ENCODE data around the gene ZNF770. TPM values are rescaled to one million over a fixed set of nuclear protein-coding genes. Genes with fewer than 3 reads are reported as not detected.
A peak's percentile ranks its signal among the peaks of the same experiment; 100 is the strongest.

ZNF770 gene
- total and polyA plus RNA-seq, 9 of the 15 experiments (the other 6 are each of a cell fraction or from before 2014, with no cell fraction given), result 3.4 to 50.8 (median 40.3) TPM

DNA sequence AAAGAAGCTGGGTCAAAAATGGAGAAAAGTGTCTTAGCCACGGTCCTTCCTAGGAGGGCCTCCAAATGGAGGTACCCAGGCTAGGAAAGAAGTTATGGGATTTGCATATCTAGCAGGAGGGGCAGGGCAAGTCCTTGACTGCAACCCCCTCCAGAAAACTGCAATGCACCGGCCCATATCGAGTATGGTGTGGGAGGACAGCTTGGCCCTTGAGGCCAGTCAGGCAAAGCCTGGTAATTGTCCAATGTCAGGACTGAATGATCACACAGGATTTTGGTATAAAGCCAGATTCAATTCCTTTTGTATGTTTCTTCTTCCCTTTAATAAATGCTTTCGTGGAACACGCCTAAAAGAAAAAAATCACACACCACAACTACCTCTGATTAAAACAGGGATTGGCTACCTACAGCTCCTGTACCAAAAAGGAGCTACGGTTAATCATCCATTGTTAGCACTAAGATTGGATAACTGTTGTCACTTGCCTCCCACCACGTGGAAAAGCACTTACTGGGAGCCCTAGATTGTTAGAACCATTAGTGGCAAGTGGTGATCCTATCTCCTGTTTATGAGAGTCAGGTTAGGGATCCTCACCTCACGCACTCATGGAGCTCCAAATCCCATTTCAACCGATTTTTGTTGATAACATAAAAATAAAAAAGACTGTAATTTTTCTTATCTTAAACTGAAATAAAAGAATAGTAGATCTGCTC is 1.2 kb downstream of the ZNF770 start:
- in situ Hi-C loops (cut with MboI) (no loop called here), intact Hi-C loops (cut with micrococcal nuclease) (loop anchor here (5.0 to 10.0 kb wide), 3 partner anchors 78 to 560 kb away; partner anchors contain the start of gene DPH6)
- H3K79me2 ChIP-seq (ENCODE audit: control insufficient read depth, insufficient read depth, low read length), result peaks cover 57% of the 10 kb centered on the region
- FAIRE-seq (peak; percentile 69), DNase-seq (ENCODE audit: extremely low read depth in 1 of 4, low spot score in 3 of 4) (peak; percentile 34 to 63 (median 48)), ATAC-seq (peak; percentile 64)
- ChIA-PET CTCF (ENCODE audit: low intra/inter-chr PET ratio) (no interaction called here), POLR2A (interaction anchor here (0.7 to 2.3 kb wide), 8 partner anchors 10 to 52 kb away, joined by 3 to 16 read pairs (median 4); partner anchors contain the start of gene AQR)
- peaks cover 50% of the 10 kb centered on the region for H3K36me3 ChIP-seq (ENCODE audit: control insufficient read depth, insufficient read depth, low read length)
- BruUV-seq (replicated peaks), result TSS peak; percentile 46
- peak overlapping the region; percentile 75 to 96; a peak in 3 of 4 replicates for H3K9ac ChIP-seq (ENCODE audit: insufficient read depth in 1 of 2, low read depth in 2 of 2, low read length in 2 of 2)
- H3K9me1 ChIP-seq (ENCODE audit: control insufficient read depth, insufficient read depth, low read length), result no peaks in the 10 kb centered on the region
- H3K4me2 ChIP-seq (ENCODE audit: insufficient read depth, low read length), result peak overlapping the region; percentile 90
- H3K27ac ChIP-seq (ENCODE audit: extremely low read depth, low read depth, low read length), result peak overlapping the region; percentile 95
- peaks cover 9% of the 10 kb centered on the region; the same call in 1 of the 2 replicates for H4K20me1 ChIP-seq (replicated peaks; ENCODE audit: control insufficient read depth, insufficient read depth, low read length)
- H2AFZ ChIP-seq (ENCODE audit: low read depth, low read length), result no peak overlapping the region
- H3K27me3 ChIP-seq (ENCODE audit: control insufficient read depth in 2 of 2, insufficient read depth in 2 of 2, low read length in 2 of 2), result no peaks in the 10 kb centered on the region
- H3K4me1 ChIP-seq (replicated peaks in 1 of 2; ENCODE audit: control insufficient read depth in 2 of 2, insufficient read depth in 2 of 2, low read length in 2 of 2), result peaks cover 0 to 6% of the 10 kb centered on the region in 2 experiments; a peak in 4 of 5 replicates
- peak overlapping the region; percentile 77 for H3K4me3 ChIP-seq
- no peaks in the 10 kb centered on the region for H3K9me3 ChIP-seq (replicated peaks; ENCODE audit: control insufficient read depth, insufficient read depth, low read depth, low read length)
- WGBS (ENCODE audit: insufficient coverage, low coverage, missing lambda C conversion rate), result under 1% methylated on average over 9 of the region's 9 CpGs
- TF ChIP-seq, protein P1, sequence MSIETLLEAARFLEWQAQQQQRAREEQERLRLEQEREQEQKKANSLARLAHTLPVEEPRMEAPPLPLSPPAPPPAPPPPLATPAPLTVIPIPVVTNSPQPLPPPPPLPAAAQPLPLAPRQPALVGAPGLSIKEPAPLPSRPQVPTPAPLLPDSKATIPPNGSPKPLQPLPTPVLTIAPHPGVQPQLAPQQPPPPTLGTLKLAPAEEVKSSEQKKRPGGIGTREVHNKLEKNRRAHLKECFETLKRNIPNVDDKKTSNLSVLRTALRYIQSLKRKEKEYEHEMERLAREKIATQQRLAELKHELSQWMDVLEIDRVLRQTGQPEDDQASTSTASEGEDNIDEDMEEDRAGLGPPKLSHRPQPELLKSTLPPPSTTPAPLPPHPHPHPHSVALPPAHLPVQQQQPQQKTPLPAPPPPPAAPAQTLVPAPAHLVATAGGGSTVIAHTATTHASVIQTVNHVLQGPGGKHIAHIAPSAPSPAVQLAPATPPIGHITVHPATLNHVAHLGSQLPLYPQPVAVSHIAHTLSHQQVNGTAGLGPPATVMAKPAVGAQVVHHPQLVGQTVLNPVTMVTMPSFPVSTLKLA (conservative IDR thresholded peaks at IDR 0.05), result peak; percentile 87 to 91
- TF ChIP-seq, protein P2, sequence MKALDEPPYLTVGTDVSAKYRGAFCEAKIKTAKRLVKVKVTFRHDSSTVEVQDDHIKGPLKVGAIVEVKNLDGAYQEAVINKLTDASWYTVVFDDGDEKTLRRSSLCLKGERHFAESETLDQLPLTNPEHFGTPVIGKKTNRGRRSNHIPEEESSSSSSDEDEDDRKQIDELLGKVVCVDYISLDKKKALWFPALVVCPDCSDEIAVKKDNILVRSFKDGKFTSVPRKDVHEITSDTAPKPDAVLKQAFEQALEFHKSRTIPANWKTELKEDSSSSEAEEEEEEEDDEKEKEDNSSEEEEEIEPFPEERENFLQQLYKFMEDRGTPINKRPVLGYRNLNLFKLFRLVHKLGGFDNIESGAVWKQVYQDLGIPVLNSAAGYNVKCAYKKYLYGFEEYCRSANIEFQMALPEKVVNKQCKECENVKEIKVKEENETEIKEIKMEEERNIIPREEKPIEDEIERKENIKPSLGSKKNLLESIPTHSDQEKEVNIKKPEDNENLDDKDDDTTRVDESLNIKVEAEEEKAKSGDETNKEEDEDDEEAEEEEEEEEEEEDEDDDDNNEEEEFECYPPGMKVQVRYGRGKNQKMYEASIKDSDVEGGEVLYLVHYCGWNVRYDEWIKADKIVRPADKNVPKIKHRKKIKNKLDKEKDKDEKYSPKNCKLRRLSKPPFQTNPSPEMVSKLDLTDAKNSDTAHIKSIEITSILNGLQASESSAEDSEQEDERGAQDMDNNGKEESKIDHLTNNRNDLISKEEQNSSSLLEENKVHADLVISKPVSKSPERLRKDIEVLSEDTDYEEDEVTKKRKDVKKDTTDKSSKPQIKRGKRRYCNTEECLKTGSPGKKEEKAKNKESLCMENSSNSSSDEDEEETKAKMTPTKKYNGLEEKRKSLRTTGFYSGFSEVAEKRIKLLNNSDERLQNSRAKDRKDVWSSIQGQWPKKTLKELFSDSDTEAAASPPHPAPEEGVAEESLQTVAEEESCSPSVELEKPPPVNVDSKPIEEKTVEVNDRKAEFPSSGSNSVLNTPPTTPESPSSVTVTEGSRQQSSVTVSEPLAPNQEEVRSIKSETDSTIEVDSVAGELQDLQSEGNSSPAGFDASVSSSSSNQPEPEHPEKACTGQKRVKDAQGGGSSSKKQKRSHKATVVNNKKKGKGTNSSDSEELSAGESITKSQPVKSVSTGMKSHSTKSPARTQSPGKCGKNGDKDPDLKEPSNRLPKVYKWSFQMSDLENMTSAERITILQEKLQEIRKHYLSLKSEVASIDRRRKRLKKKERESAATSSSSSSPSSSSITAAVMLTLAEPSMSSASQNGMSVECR (CRISPR knock-in tag; IDR thresholded peaks at IDR 0.05), result 0 out of 2 replicates have a peak, but pooled peaks have one; percentile 31
- TF ChIP-seq MCM3 (IDR thresholded peaks at IDR 0.05) (no peak), KDM1A (IDR thresholded peaks at IDR 0.05) (0 out of 4 replicates have a peak, but pooled peaks of 1 of the 2 experiments have one; percentile 44), L3MBTL2 (IDR thresholded peaks at IDR 0.05) (peak; percentile 48), FOXK2 (conservative IDR thresholded peaks at IDR 0.05 in 1 of 2, IDR thresholded peaks at IDR 0.05 in 1 of 2; ENCODE audit: low read depth in 2 of 2) (0 out of 4 replicates have a peak, but pooled peaks of 1 of the 2 experiments have one; percentile 39), SIN3A (IDR thresholded peaks at IDR 0.05; ENCODE audit: borderline replicate concordance in 2 of 2, control insufficient read depth in 1 of 2, low read depth in 2 of 2, low read length in 2 of 2) (peak in 1 of 2 experiments; percentile 64; a peak in 1 of 4 replicates), ZBED1 (IDR thresholded peaks at IDR 0.05) (no peak), SETDB1 (IDR thresholded peaks at IDR 0.05; ENCODE audit: low read length) (no peak)
- TF ChIP-seq, protein P3, sequence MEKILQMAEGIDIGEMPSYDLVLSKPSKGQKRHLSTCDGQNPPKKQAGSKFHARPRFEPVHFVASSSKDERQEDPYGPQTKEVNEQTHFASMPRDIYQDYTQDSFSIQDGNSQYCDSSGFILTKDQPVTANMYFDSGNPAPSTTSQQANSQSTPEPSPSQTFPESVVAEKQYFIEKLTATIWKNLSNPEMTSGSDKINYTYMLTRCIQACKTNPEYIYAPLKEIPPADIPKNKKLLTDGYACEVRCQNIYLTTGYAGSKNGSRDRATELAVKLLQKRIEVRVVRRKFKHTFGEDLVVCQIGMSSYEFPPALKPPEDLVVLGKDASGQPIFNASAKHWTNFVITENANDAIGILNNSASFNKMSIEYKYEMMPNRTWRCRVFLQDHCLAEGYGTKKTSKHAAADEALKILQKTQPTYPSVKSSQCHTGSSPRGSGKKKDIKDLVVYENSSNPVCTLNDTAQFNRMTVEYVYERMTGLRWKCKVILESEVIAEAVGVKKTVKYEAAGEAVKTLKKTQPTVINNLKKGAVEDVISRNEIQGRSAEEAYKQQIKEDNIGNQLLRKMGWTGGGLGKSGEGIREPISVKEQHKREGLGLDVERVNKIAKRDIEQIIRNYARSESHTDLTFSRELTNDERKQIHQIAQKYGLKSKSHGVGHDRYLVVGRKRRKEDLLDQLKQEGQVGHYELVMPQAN (IDR thresholded peaks at IDR 0.05; ENCODE audit: borderline replicate concordance), result peak; percentile 46; the same call in 1 of the 2 replicates
- TF ChIP-seq, protein P4, sequence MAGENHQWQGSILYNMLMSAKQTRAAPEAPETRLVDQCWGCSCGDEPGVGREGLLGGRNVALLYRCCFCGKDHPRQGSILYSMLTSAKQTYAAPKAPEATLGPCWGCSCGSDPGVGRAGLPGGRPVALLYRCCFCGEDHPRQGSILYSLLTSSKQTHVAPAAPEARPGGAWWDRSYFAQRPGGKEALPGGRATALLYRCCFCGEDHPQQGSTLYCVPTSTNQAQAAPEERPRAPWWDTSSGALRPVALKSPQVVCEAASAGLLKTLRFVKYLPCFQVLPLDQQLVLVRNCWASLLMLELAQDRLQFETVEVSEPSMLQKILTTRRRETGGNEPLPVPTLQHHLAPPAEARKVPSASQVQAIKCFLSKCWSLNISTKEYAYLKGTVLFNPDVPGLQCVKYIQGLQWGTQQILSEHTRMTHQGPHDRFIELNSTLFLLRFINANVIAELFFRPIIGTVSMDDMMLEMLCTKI (IDR thresholded peaks at IDR 0.05; ENCODE audit: partially characterized antibody), result no peak

Measured in K562 (cell line).